GM23248 (cell line): ENCODE measurements around the gene CLDN7. TPM values are rescaled to one million over a fixed set of nuclear protein-coding genes. Genes with fewer than 3 reads are reported as not detected.

ENCODE experiments used
- DNase-seq: peaks from one replicate; pipeline ENCODE4 v3.0.0-alpha.2; 2015
- H2AFZ ChIP-seq: fragments of 200-600 bp; sonication (generic); 2 replicates; pipeline ENCODE4 v1.6.1; 2016; ENCODE audit warnings: antibody characterized with exemption
- H3F3A ChIP-seq: fragments of 200-600 bp; sonication (generic); 2 replicates; pipeline ENCODE4 v1.6.1; 2016; ENCODE audit warnings: mild to moderate bottlenecking, antibody characterized with exemption, mixed run types; ENCODE audit not compliant: insufficient read depth
- H3K27ac ChIP-seq: fragments of 200-600 bp; sonication (generic); 2 replicates; pipeline ENCODE4 v1.5.1; 2016; ENCODE audit warnings: mild to moderate bottlenecking
- H3K27me3 ChIP-seq: fragments of 200-600 bp; sonication (generic); replicated peaks from 2 replicates; pipeline ENCODE4 v1.6.1; 2016; ENCODE audit warnings: mild to moderate bottlenecking; ENCODE audit not compliant: insufficient read depth
- H3K36me3 ChIP-seq: fragments of 200-600 bp; sonication (generic); 2 replicates; pipeline ENCODE4 v1.6.1; 2016; ENCODE audit warnings: low read depth, mild to moderate bottlenecking
- H3K4me1 ChIP-seq: fragments of 200-600 bp; sonication (generic); 2 replicates; pipeline ENCODE4 v1.6.1; 2016; ENCODE audit warnings: mild to moderate bottlenecking; ENCODE audit not compliant: insufficient read depth
- H3K4me2 ChIP-seq: fragments of 200-600 bp; sonication (generic); one replicate; pipeline ENCODE4 v1.6.1; 2016; ENCODE audit warnings: mild to moderate bottlenecking; ENCODE audit not compliant: unreplicated experiment
- H3K4me3 ChIP-seq: fragments of 200-600 bp; sonication (generic); 2 replicates; pipeline ENCODE4 v1.5.1; 2016; ENCODE audit warnings: mild to moderate bottlenecking
- H3K79me2 ChIP-seq: fragments of 200-600 bp; sonication (generic); 2 replicates; pipeline ENCODE4 v1.6.1; 2016; ENCODE audit warnings: mild to moderate bottlenecking; ENCODE audit not compliant: insufficient read depth
- H3K9ac ChIP-seq: fragments of 200-600 bp; sonication (generic); 2 replicates; pipeline ENCODE4 v1.6.1; 2016; ENCODE audit warnings: mild to moderate bottlenecking
- H3K9me2 ChIP-seq: fragments of 200-600 bp; sonication (generic); 2 replicates; pipeline ENCODE4 v1.6.1; 2016; ENCODE audit warnings: mixed run types, mild to moderate bottlenecking, moderate library complexity; ENCODE audit not compliant: insufficient read depth
- H3K9me3 ChIP-seq: fragments of 200-600 bp; sonication (generic); one replicate; pipeline ENCODE4 v1.6.1; 2017; ENCODE audit warnings: low read depth
- H4K20me1 ChIP-seq: fragments of 200-600 bp; sonication (generic); 2 replicates; pipeline ENCODE4 v1.6.0; 2016; ENCODE audit not compliant: insufficient read depth
- EZH2 ChIP-seq: fragments of 200-600 bp; sonication (generic); IDR thresholded peaks from 2 replicates; pipeline ENCODE4 v1.6.1; 2018; ENCODE audit warnings: antibody characterized with exemption, mild to moderate bottlenecking; ENCODE audit not compliant: insufficient read depth, poor library complexity, severe bottlenecking
- EZH2phosphoT487 ChIP-seq: fragments of 200-600 bp; sonication (generic); IDR thresholded peaks from 2 replicates; pipeline ENCODE4 v1.6.1; 2018; ENCODE audit warnings: antibody characterized with exemption, moderate library complexity, mild to moderate bottlenecking, low read depth; ENCODE audit not compliant: insufficient read depth
- WGBS, 2 experiments: methylation state at CpG; one replicate each; pipeline ENCODE4 v1.1.6; 2015 to 2017; ENCODE audit warnings: low lambda C conversion rate in 2 of 2, low coverage in 1 of 2; ENCODE audit errors: missing lambda C conversion rate in 2 of 2; 5-methylcytosine and 5-hydroxymethylcytosine counted together
- in situ Hi-C: fragments of 300-500 bp; cut with MboI; formaldehyde crosslinking; loops from 2 replicates; pipeline ENCODE4 v1.15.0; 2020
- polyA plus RNA-seq: library from polyadenylated mRNA; unstranded; fragments of >200 nt; fragmentation: Nextera tagmentation; extraction: Ambion mirVana; gene quantifications from 2 replicates; pipeline ENCODE4 v1.2.1, GENCODE V29; 2016
- total RNA-seq: library from RNA; depleted of rRNA; stranded (reverse); fragments of >200 nt; shearing (Covaris generic); gene quantifications from 2 replicates; pipeline ENCODE4 v1.2.3, GENCODE V29; 2014

The CLDN7 gene
- total and polyA plus RNA-seq, 2 experiments from 2014 or later = 2.3 to 4.5 TPM

DNA sequence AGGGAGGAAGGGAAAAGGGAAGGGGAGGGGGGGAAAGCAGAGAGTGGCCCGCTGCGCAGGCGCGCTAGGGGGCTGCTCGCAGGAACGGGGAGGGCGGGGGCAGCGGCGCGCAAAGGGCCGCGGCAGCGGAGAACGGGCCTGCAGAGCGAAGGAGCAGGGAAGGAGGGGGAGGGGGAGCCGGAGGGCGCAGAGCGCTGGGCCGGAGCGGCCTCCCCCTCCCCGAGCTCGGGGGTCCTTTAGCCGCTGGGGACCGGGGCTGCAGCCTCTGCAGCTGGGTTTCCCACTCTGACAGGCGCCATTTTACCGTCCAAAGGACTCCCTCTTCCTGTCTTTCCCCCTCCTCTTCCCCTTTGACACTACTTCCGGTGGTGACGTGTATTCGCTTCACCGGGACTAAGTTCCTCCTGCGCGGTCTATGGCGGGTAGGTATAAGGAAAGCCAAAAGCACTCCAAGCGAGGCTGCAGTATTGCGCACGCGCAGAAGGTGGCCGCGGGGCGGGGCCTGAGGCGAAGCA lies 10.6 kb downstream of the CLDN7 start, which contains the start of gene CTDNEP1:
Gene CTDNEP1, minus strand, starts transcription at position 74 of the 515 bp plus-strand sequence. CDS start 438 bp downstream, outside the sequence.
- Histone ChIP-seq H3K79me2 (peaks cover 77% of the 10 kb centered on the region), H3K9me3 (no peaks in the 10 kb centered on the region), H3K4me1 (peaks cover 13% of the 10 kb centered on the region), H3K4me3 (peak within 1 kb of the TSS; percentile 97), H3K27me3 (no peaks in the 10 kb centered on the region), H3K27ac (peak within 1 kb of the TSS; percentile 99), H3F3A (peaks cover 4% of the 10 kb centered on the region; the same call in 1 of the 2 replicates), H3K9me2 (no peaks in the 10 kb centered on the region), H3K9ac (peak within 1 kb of the TSS; percentile 96), H3K4me2 (peak within 1 kb of the TSS; percentile 94), H3K36me3 (peaks cover 20% of the 10 kb centered on the region), H4K20me1 (no peaks in the 10 kb centered on the region), H2AFZ (peak within 1 kb of the TSS; percentile 89)
- TF ChIP-seq EZH2 (no peak), EZH2phosphoT487 (no peak)
- in situ Hi-C loops = no loop called here
- DNase-seq = peak; percentile 99
- 0 to 2% methylated on average over 24 to 41 of the region's 41 CpGs for WGBS, 2 experiments

DNA sequence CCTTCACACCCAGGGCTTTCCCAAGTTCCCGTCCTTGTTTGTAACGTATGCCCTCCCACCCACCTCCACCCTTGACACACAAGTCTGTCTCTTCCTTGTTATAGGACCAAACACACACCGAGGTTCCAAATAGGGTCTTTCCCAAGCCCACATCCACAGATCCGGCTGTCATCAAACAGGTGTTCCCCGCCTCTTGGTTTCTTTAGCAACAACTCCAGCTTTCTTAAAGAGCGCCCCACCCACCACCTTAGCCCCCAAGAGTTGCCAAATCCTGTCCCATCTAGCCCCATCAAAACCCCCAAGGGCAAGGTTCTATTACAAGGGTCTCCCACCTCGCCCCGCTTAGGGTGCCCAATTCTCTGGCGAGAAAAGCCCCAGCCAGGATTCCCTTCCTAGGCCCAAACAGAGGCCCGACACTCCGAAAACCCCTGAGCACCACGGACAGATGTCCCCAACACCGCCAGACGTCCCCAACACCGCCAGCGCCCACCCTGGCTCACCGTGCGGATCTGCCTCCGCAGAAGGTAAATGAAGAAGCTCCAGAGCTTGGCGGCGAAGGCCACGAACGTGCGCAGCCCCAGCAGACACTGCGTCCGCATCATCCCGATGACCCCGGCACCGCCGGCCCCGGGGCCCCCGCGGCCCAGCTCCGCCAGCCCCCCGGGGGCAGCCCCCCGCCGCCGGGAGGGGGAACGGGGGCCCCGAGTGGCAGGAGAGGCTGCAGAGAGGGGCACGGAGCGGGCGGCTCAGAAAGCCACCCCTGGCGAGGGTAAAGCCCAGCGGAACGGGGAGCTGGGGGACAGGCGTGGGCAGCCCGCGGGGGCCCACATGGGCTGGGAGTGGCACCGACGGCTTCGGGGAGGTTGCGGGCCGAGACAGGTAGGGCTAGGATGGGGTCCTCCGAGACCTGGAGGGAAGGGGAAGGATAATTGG lies 11.3 kb downstream of the CLDN7 start:
- in situ Hi-C loops = no loop called here
- H3K4me3 ChIP-seq = peak overlapping the region; percentile 97
- DNase-seq = peak; percentile 37
- H3K79me2 ChIP-seq = peaks cover 84% of the 10 kb centered on the region
- 0 to 1% methylated on average over 32 to 55 of the region's 55 CpGs for WGBS, 2 experiments
- no peak for TF ChIP-seq EZH2
- TF ChIP-seq EZH2phosphoT487 = no peak
- H3F3A ChIP-seq = peaks cover 4% of the 10 kb centered on the region; the same call in 1 of the 2 replicates
- H3K9me3 ChIP-seq = no peaks in the 10 kb centered on the region
- peaks cover 12% of the 10 kb centered on the region for H3K36me3 ChIP-seq
- peak overlapping the region; percentile 34 for H2AFZ ChIP-seq
- peak overlapping the region; percentile 96 for H3K9ac ChIP-seq
- H3K27me3 ChIP-seq = no peaks in the 10 kb centered on the region
- H3K4me1 ChIP-seq = peaks cover 13% of the 10 kb centered on the region
- peak overlapping the region; percentile 92 for H3K4me2 ChIP-seq
- H4K20me1 ChIP-seq = no peaks in the 10 kb centered on the region
- no peaks in the 10 kb centered on the region for H3K9me2 ChIP-seq
- H3K27ac ChIP-seq = peak overlapping the region; percentile 99

DNA sequence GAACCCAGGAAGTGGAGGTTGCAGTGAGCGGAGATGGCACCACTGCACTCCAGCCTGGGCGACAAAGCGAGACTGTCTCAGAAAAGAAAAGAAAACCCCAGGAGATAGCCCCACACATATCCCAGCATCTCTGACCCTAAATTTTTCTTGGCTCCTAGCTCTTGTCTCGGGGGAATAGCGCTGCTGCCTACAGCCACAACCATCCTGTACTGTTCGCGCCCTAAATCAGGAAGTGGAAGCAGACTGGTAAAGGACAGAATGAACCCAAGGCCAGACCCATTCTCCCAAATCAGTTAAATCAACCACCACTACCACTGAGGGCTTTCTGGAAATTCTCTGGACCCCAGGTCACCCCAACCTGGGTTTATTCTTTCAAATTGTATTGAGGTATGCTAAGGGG lies 12.4 kb downstream of the CLDN7 start:
- TF ChIP-seq EZH2 = no peak
- no peak for TF ChIP-seq EZH2phosphoT487
- H3K27me3 ChIP-seq = no peaks in the 10 kb centered on the region
- peaks cover 14% of the 10 kb centered on the region for H3K36me3 ChIP-seq
- H3K4me3 ChIP-seq = peak overlapping the region; percentile 97
- H3K9me3 ChIP-seq = no peaks in the 10 kb centered on the region
- H3K9me2 ChIP-seq = no peaks in the 10 kb centered on the region
- H3K79me2 ChIP-seq = peaks cover 88% of the 10 kb centered on the region
- no peak overlapping the region for H2AFZ ChIP-seq
- WGBS, 2 experiments = 95 to 96% methylated on average over 7 of the region's 7 CpGs
- peak overlapping the region; percentile 99; the same call in 1 of the 2 replicates for H3K27ac ChIP-seq
- H3F3A ChIP-seq = peaks cover 6% of the 10 kb centered on the region; the same call in 1 of the 2 replicates
- H3K4me2 ChIP-seq = peak overlapping the region; percentile 92
- H3K9ac ChIP-seq = peak overlapping the region; percentile 96
- no peaks in the 10 kb centered on the region for H4K20me1 ChIP-seq
- no peak for DNase-seq
- in situ Hi-C loops = no loop called here
- H3K4me1 ChIP-seq = peaks cover 13% of the 10 kb centered on the region

DNA sequence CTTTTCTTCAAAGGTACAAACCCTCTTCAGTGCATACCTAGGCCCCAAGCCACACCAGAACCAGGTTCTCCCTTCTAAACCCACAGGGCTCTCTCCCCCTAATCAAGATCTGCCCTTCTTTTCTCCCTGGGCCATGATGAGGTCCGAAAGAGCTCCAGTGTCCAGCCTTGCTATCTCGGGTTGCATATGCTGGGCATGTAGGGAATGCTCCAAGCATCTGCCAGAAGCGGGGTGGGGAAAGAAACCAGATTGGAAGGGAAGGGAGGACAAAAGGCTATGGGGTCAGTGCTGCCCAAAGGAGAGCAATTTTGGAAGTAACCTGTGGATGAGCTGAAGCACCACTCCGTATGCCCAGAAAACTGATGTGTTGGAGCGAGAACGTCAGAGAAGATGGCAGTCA lies 13.1 kb downstream of the CLDN7 start:
- peaks cover 10% of the 10 kb centered on the region for H3K36me3 ChIP-seq
- no peak overlapping the region for H3K4me3 ChIP-seq
- H3F3A ChIP-seq = peaks cover 11% of the 10 kb centered on the region; the same call in 1 of the 2 replicates
- peaks cover 13% of the 10 kb centered on the region for H3K4me1 ChIP-seq
- H4K20me1 ChIP-seq = no peaks in the 10 kb centered on the region
- H3K27me3 ChIP-seq = no peaks in the 10 kb centered on the region
- H3K9me3 ChIP-seq = no peaks in the 10 kb centered on the region
- no peak overlapping the region for H3K4me2 ChIP-seq
- H2AFZ ChIP-seq = no peak overlapping the region
- WGBS, 2 experiments = 75 to 76% methylated on average over 6 of the region's 6 CpGs
- H3K27ac ChIP-seq = no peak overlapping the region
- DNase-seq = no peak
- in situ Hi-C loops = no loop called here
- no peaks in the 10 kb centered on the region for H3K9me2 ChIP-seq
- no peak overlapping the region for H3K9ac ChIP-seq
- TF ChIP-seq EZH2 = no peak
- no peak for TF ChIP-seq EZH2phosphoT487
- H3K79me2 ChIP-seq = peaks cover 88% of the 10 kb centered on the region
